ENCODE measurements around the gene MRPL36. TPM values are rescaled to one million over a fixed set of nuclear protein-coding genes. Genes with fewer than 3 reads are reported as not detected.

The MRPL36 gene
- total RNA-seq, 1 experiment from 2014 or later: 61.2 TPM

- TF ChIP-seq ZNF416 (CRISPR knock-in tag; IDR thresholded peaks at IDR 0.05): no peak
Observed at GRCh38 chr5:1831257-1831656, 31.6 kb upstream of the MRPL36 start (continued).

GRCh38 chr5:1830571-1831228, 31.1 kb upstream of the MRPL36 start:
- ChIA-PET POLR2A (no interaction called here), CTCF (no interaction called here)
- H3K4me1 Mint-ChIP-seq: peaks cover 52% of the 10 kb centered on the region
- H3K27ac Mint-ChIP-seq: no peak overlapping the region
- ATAC-seq (no peak), DNase-seq (ENCODE audit: low spot score) (no peak)
- TF ChIP-seq KAT7 (CRISPR knock-in tag; IDR thresholded peaks at IDR 0.05; ENCODE audit: borderline replicate concordance) (no peak), ZNF263 (CRISPR knock-in tag; IDR thresholded peaks at IDR 0.05; ENCODE audit: low read depth) (peak; percentile 53; the same call in 1 of the 2 replicates)
- no peaks in the 10 kb centered on the region; the same call in 1 of the 2 replicates for H3K27me3 Mint-ChIP-seq (ENCODE audit: low read depth)
- H3K4me3 Mint-ChIP-seq: no peak overlapping the region
- no peaks in the 10 kb centered on the region for H3K9me3 Mint-ChIP-seq
- peaks cover 5% of the 10 kb centered on the region; the same call in 1 of the 2 replicates for H3K36me3 Mint-ChIP-seq

DNA sequence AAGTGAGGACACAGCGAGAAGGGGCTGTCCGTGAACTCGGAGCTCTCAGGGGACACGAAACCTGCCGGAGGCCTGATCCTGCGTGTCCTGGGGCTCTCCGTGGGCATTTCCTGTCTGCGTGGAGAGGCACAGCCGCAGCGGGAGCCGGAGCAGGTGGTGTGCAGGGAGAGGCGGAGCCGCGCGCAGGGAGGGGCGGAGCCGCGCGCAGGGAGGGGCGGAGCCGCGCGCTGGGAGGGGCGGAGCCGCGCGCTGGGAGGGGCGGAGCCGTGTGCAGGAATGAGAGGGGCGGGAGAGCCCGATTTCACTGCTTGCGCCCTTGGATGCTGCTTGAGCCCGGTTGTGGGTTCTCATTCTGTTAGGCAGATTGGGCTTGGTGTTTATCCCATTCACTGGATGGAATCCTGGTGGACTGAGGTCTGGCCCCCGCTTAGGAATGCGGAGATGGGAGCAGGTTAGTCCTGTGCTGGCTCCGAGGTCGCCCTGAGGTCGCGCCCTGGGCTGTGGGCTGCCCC, 28.3 kb upstream of the MRPL36 start:
- ATAC-seq (peak; percentile 86), DNase-seq (ENCODE audit: low spot score) (peak; percentile 59)
- no peaks in the 10 kb centered on the region for H3K9me3 Mint-ChIP-seq
- H3K4me1 Mint-ChIP-seq: peaks cover 34% of the 10 kb centered on the region
- H3K36me3 Mint-ChIP-seq: peaks cover 8% of the 10 kb centered on the region
- peak overlapping the region; percentile 57 for H3K4me3 Mint-ChIP-seq
- H3K27me3 Mint-ChIP-seq (ENCODE audit: low read depth): no peaks in the 10 kb centered on the region; the same call in 1 of the 2 replicates
- H3K27ac Mint-ChIP-seq: no peak overlapping the region
- ChIA-PET POLR2A (interaction anchor here (0.8 to 1.5 kb wide), 2 partner anchors 24 to 27 kb away, joined by 3 to 4 read pairs; no protein-coding TSS in a partner anchor), CTCF (interaction anchor here (0.6 to 1.6 kb wide), 4 partner anchors 27 to 211 kb away, joined by 3 to 5 read pairs (median 3); partner anchors contain the start of gene NDUFS6)
- 0 out of 2 replicates have a peak, but pooled peaks have one; percentile 7 for TF ChIP-seq MYBL2 (CRISPR knock-in tag; IDR thresholded peaks at IDR 0.05)
- TF ChIP-seq SP1 (CRISPR knock-in tag; conservative IDR thresholded peaks at IDR 0.05): peak; percentile 64
- TF ChIP-seq CBFB (CRISPR knock-in tag; IDR thresholded peaks at IDR 0.05; ENCODE audit: low read depth): no peak
- TF ChIP-seq JAZF1 (CRISPR knock-in tag; IDR thresholded peaks at IDR 0.05): no peak
- no peak for TF ChIP-seq HMGXB4 (CRISPR knock-in tag; IDR thresholded peaks at IDR 0.05)

DNA sequence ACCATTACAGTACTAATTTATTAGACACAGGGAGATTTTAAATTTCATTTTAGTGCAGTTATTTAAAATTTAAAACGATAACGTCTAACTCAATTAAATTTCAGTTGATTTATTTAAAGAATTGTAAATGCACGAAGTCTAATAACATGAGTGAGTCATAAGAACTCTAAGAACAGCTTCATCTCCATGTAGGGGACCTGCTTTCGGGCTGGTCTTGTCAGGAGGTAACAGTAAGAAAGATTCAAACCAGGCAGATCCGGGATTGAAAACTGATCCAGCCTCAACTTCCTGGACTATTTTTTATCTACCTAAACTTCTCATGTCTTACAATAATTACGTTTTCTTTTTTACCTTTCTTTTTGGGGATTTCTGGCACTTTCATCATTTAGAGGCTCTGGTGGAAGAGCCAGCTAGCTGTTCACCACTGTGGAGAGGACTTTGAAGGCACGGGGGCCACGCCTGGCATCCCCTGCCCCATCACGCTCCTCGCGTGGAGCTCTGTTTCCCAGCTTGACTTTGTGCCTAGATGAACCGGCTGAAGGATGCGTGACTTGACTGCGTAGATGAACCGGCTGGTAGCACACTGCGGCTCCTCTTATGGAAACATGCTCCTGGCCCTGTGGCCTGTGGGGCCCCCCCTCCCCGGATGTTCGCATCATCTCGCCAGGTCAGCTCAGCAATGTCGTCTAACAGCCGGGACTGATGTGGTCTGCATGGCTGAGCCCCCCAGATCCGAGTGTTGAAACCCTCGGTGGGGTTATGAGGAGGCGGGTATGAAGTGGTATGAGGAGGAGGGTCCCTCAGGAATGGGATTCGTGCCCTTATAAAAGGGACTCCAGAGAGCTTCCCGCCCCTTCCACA, 27.6 kb upstream of the MRPL36 start:
- ChIA-PET POLR2A (interaction anchor here (0.8 to 1.5 kb wide), 2 partner anchors 23 to 27 kb away, joined by 3 to 4 read pairs; no protein-coding TSS in a partner anchor), CTCF (interaction anchor here (0.6 to 1.6 kb wide), 5 partner anchors 9 to 212 kb away, joined by 3 to 5 read pairs (median 3); partner anchors contain the start of gene NDUFS6)
- Mint-ChIP-seq H3K27me3 (ENCODE audit: low read depth) (no peaks in the 10 kb centered on the region; the same call in 1 of the 2 replicates), H3K9me3 (no peaks in the 10 kb centered on the region), H3K4me1 (peaks cover 29% of the 10 kb centered on the region), H3K4me3 (peak overlapping the region; percentile 57), H3K36me3 (peaks cover 9% of the 10 kb centered on the region), H3K27ac (peak overlapping the region; percentile 29; the same call in 1 of the 2 replicates)
- ATAC-seq (peak; percentile 14), DNase-seq (ENCODE audit: low spot score) (no peak)
- TF ChIP-seq IRF1 (CRISPR knock-in tag; IDR thresholded peaks at IDR 0.05) (no peak), NFYB (CRISPR knock-in tag; conservative IDR thresholded peaks at IDR 0.05; ENCODE audit: low read depth) (no peak), RORB (CRISPR knock-in tag; IDR thresholded peaks at IDR 0.05) (no peak), AFF4 (CRISPR knock-in tag; IDR thresholded peaks at IDR 0.05; ENCODE audit: borderline replicate concordance) (no peak)
